Parathyroid adenoma (tissue), 2 donors: ENCODE data around the gene ESYT2.
A peak's percentile ranks its signal among the peaks of the same experiment; 100 is the strongest.

ENCODE experiments used
- H2AFZ ChIP-seq: fragments of 300-600 bp; sonication (generic); one replicate; pipeline ENCODE4 v1.7.0; 2017; ENCODE audit warnings: antibody characterized with exemption, mild to moderate bottlenecking
- H3K27ac ChIP-seq: fragments of 300-600 bp; sonication (generic); one replicate; pipeline ENCODE4 v1.7.0; 2017
- H3K27me3 ChIP-seq: fragments of 300-600 bp; sonication (generic); one replicate; pipeline ENCODE4 v1.7.0; 2017; ENCODE audit warnings: low read length; ENCODE audit not compliant: control insufficient read depth, insufficient read depth
- H3K36me3 ChIP-seq: fragments of 300-600 bp; sonication (generic); one replicate; pipeline ENCODE4 v1.7.0; 2017; ENCODE audit warnings: low read length; ENCODE audit not compliant: control insufficient read depth, insufficient read depth
- H3K4me1 ChIP-seq: fragments of 300-600 bp; sonication (generic); one replicate; pipeline ENCODE4 v1.7.0; 2017; ENCODE audit warnings: control low read depth
- H3K4me2 ChIP-seq: fragments of 300-600 bp; sonication (generic); one replicate; pipeline ENCODE4 v1.7.0; 2017; ENCODE audit warnings: low read length
- H3K4me3 ChIP-seq: fragments of 300-600 bp; sonication (generic); one replicate; pipeline ENCODE4 v1.7.0; 2017; ENCODE audit warnings: low read depth, low read length
- H3K79me2 ChIP-seq: fragments of 300-600 bp; sonication (generic); one replicate; pipeline ENCODE4 v1.7.0; 2017; ENCODE audit warnings: control low read depth
- H3K9ac ChIP-seq: fragments of 300-600 bp; sonication (generic); one replicate; pipeline ENCODE4 v1.7.0; 2017; ENCODE audit warnings: mild to moderate bottlenecking
- H3K9me3 ChIP-seq: fragments of 300-600 bp; sonication (generic); one replicate; pipeline ENCODE4 v1.7.0; 2017; ENCODE audit warnings: low read length; ENCODE audit not compliant: control insufficient read depth
- TF ChIP-seq, protein P1 (sequence below): fragments of 300-600 bp; sonication (generic); IDR thresholded peaks from one replicate; pipeline ENCODE4 v1.7.0; 2017; ENCODE audit warnings: antibody characterized with exemption, mild to moderate bottlenecking
- donor health status: primary hyperparathyroidism.

The ESYT2 gene

GRCh38 chr7:158861004-158861787, 31.9 kb upstream of the ESYT2 start:
- Histone ChIP-seq H3K4me2 (no peak overlapping the region), H3K9ac (no peak overlapping the region), H2AFZ (no peak overlapping the region), H3K79me2 (peaks cover 6% of the 10 kb centered on the region), H3K27ac (no peak overlapping the region), H3K4me3 (no peak overlapping the region), H3K4me1 (peaks cover 8% of the 10 kb centered on the region), H3K9me3 (no peaks in the 10 kb centered on the region), H3K27me3 (no peaks in the 10 kb centered on the region), H3K36me3 (no peaks in the 10 kb centered on the region)
- TF ChIP-seq, protein P1, sequence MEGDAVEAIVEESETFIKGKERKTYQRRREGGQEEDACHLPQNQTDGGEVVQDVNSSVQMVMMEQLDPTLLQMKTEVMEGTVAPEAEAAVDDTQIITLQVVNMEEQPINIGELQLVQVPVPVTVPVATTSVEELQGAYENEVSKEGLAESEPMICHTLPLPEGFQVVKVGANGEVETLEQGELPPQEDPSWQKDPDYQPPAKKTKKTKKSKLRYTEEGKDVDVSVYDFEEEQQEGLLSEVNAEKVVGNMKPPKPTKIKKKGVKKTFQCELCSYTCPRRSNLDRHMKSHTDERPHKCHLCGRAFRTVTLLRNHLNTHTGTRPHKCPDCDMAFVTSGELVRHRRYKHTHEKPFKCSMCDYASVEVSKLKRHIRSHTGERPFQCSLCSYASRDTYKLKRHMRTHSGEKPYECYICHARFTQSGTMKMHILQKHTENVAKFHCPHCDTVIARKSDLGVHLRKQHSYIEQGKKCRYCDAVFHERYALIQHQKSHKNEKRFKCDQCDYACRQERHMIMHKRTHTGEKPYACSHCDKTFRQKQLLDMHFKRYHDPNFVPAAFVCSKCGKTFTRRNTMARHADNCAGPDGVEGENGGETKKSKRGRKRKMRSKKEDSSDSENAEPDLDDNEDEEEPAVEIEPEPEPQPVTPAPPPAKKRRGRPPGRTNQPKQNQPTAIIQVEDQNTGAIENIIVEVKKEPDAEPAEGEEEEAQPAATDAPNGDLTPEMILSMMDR: no peak

DNA sequence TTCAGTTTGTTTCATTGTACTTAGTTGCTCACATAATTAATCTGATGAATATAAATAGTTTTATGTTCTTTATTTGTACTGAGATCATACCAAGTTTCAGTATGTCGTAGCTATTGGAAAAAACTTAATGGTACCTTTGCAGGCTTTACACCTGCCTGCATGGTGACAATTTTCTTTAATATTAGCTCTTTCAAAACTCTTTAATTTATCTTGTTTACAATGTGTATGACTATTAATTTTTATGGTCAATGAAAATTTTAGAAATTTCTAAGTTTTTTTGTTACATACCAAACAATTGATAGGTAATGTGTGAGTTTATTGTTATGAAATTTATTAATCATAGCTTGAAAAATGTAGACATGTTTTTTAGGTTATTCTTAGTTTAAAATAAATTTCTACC, 31.1 kb upstream of the ESYT2 start:
- Histone ChIP-seq H3K36me3 (no peaks in the 10 kb centered on the region), H3K79me2 (peaks cover 6% of the 10 kb centered on the region), H3K4me1 (peaks cover 10% of the 10 kb centered on the region), H2AFZ (no peak overlapping the region), H3K27me3 (no peaks in the 10 kb centered on the region), H3K27ac (no peak overlapping the region), H3K4me2 (no peak overlapping the region), H3K9me3 (no peaks in the 10 kb centered on the region), H3K4me3 (no peak overlapping the region), H3K9ac (no peak overlapping the region)
- TF ChIP-seq, protein P1: no peak

DNA sequence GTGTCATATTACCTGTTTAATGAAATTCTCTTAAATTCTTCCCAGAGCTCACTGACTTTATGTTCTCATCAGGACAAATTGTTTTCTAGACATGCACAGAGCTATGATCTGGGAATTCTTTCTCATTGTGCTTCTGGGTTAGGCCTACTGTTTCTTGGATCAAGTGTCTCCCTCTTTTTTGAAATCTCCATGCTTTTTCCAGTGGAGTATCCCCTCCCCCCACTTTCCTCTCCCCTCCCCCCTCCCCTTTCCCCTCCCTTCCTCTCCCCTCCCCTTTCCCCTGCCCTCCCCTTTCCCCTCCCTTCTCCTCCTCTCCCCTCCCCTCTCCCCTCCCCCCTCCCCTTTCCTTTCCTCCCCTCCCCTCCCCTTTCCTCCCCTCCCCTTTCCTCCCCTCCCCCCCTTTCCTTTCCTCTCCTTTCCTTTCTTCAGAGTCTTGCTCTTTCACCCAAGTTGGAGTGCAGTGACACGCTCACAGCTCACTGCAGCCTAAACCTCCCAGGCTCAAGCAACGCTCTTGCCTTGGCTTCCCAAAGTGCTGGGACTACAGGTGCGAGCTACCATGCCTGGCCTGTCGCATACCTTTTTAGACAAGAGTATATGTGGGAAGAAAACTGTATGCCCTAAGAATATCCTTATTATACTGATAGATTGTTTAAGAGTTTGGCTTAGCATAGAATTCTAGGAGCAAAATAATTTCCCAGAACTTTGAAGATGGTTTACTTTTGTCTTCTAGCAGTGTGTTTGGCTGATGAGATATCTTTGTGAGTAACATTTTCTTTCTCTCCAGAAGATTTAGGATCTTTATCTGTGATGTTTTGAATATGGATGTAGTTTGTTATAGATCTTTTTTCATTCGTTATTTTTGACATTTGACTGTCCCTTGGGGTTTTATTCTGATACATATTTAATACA, 29.5 kb upstream of the ESYT2 start:
- Histone ChIP-seq H3K27me3 (no peaks in the 10 kb centered on the region), H3K4me1 (peaks cover 10% of the 10 kb centered on the region), H3K36me3 (no peaks in the 10 kb centered on the region), H3K79me2 (peaks cover 3% of the 10 kb centered on the region), H3K4me3 (no peak overlapping the region), H3K9me3 (no peaks in the 10 kb centered on the region), H3K4me2 (no peak overlapping the region), H2AFZ (no peak overlapping the region), H3K9ac (no peak overlapping the region), H3K27ac (peak overlapping the region; percentile 15)
- TF ChIP-seq, protein P1: no peak

DNA sequence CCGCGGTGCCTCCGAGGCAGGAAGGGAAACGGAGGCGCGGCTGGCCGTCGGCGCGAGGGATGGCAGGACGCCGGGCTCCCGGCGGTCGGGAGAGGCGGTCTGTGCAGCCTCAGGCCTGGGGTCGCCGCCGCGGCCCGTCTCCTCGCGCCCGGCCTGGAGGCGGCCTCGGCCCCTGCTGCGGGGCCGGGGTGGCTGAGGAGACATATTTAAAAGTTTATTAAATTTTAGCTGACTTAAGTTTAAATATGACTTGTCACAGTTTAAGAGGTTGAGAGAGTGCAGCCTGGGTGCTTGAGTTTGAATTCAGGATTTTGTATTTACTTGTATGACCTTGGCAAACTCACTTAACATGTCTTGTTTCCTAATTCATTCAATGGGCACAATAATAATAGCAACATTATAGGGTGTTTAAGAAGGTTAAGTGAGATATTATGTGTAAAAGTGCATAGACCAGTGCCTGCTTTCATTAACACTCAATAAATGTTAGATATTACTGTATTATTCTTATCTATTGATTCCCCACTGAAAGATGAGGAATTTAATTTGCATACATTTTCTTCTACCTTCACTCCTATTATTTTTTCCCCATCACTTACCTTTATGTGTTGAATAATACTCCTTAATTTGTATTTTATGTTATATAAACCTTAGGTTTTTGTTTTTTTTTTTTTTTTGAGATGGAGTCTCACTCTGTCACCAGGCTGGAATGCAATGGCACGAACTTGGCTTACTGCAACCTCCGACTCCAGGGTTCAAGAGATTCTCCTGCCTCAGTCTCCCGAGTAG, 27.8 kb upstream of the ESYT2 start:
- H3K36me3 ChIP-seq: no peaks in the 10 kb centered on the region
- TF ChIP-seq, protein P1: no peak
- H3K79me2 ChIP-seq: peaks cover 3% of the 10 kb centered on the region
- peak overlapping the region; percentile 75 for H3K27ac ChIP-seq
- peak overlapping the region; percentile 63 for H3K9ac ChIP-seq
- H3K9me3 ChIP-seq: no peaks in the 10 kb centered on the region
- H3K4me1 ChIP-seq: peaks cover 10% of the 10 kb centered on the region
- peak overlapping the region; percentile 88 for H3K4me3 ChIP-seq
- H2AFZ ChIP-seq: peak overlapping the region; percentile 96
- H3K27me3 ChIP-seq: no peaks in the 10 kb centered on the region
- H3K4me2 ChIP-seq: peak overlapping the region; percentile 45
